A673 (cell line): ENCODE results near the gene AQP5.

Experiments used
- CTCF ChIP-seq: fragments of 300-800, 200-600 bp; sonication (generic); conservative IDR thresholded peaks from 2 replicates; pipeline ENCODE4 v1.5.1; 2017; ENCODE audit warnings: low read depth, mild to moderate bottlenecking, antibody characterized with exemption, low read length, moderate library complexity, mixed read lengths
- EZH2 ChIP-seq: fragments of 200-600 bp; sonication (generic); IDR thresholded peaks from 2 replicates; pipeline ENCODE4 v1.6.1; 2017; ENCODE audit warnings: borderline replicate concordance, low read depth, mild to moderate bottlenecking, mixed read lengths, antibody characterized with exemption, low read length; ENCODE audit not compliant: poor library complexity, severe bottlenecking

- TF ChIP-seq CTCF (no peak), EZH2 (no peak)
Measured at GRCh38 chr12:50004696-50005095, 43.0 kb downstream of the AQP5 start.
